Activated CD4-positive, alpha-beta T cell treated with anti-CD3 and anti-CD28 coated beads, Interleukin-2, amount 10 ng/mL, durations not matched to agents 24 days and 14 days (primary cell): Measurements from ENCODE around the gene GPR101. TPM values are rescaled to one million over a fixed set of nuclear protein-coding genes. Genes with fewer than 3 reads are reported as not detected.

Experiments used
- DNase-seq: peaks from one replicate; pipeline ENCODE4 v3.0.0; 2022
- H3K27ac Mint-ChIP-seq: one replicate; pipeline ENCODE4 v1.8.0; 2022; ENCODE audit warnings: mild to moderate bottlenecking, mixed read lengths
- H3K27me3 Mint-ChIP-seq: one replicate; pipeline ENCODE4 v1.8.0; 2022; ENCODE audit warnings: mixed read lengths
- H3K36me3 Mint-ChIP-seq: one replicate; pipeline ENCODE4 v1.8.0; 2022; ENCODE audit warnings: low read depth, mild to moderate bottlenecking, mixed read lengths
- H3K4me1 Mint-ChIP-seq: one replicate; pipeline ENCODE4 v1.8.0; 2021; ENCODE audit warnings: mixed read lengths
- H3K4me3 Mint-ChIP-seq: one replicate; pipeline ENCODE4 v1.8.0; 2022; ENCODE audit warnings: mild to moderate bottlenecking, moderate library complexity, mixed read lengths
- H3K9me3 Mint-ChIP-seq: one replicate; pipeline ENCODE4 v1.8.0; 2021; ENCODE audit warnings: mixed read lengths
- intact Hi-C: fragments of 100-400 bp; cut with micrococcal nuclease; formaldehyde crosslinking; loops from one replicate; pipeline ENCODE4 v1.15.1; 2023
- total RNA-seq: library from RNA; stranded (reverse); gene quantifications from 2 replicates; pipeline ENCODE4 v1.2.3, GENCODE V29; 2022

Gene GPR101
- 0.26 TPM in 1 of 2 replicates, not detected in the other for total RNA-seq

- peak within 1 kb of the TSS; percentile 38 for H3K4me3 Mint-ChIP-seq
- H3K4me1 Mint-ChIP-seq = peaks cover 11% of the 10 kb centered on the region
- intact Hi-C loops = loop anchor here (1.0 to 5.0 kb wide), 4 partner anchors 18 to 537 kb away; partner anchors contain the start of gene HTATSF1
- H3K27ac Mint-ChIP-seq = no peak within 1 kb of the TSS
- peaks cover 59% of the 10 kb centered on the region for H3K27me3 Mint-ChIP-seq
- peak; percentile 53 for DNase-seq
- no peaks in the 10 kb centered on the region for H3K9me3 Mint-ChIP-seq
- H3K36me3 Mint-ChIP-seq = no peaks in the 10 kb centered on the region
Observed at GRCh38 chrX:137033774-137034507, at the start of gene GPR101. GPR101 (minus strand) TSS chrX:137033995; CDS start chrX:137031674, 2,321 bp downstream.

- Mint-ChIP-seq H3K4me3 (no peak overlapping the region), H3K27ac (no peak overlapping the region), H3K36me3 (no peaks in the 10 kb centered on the region), H3K4me1 (no peaks in the 10 kb centered on the region), H3K27me3 (no peaks in the 10 kb centered on the region), H3K9me3 (no peaks in the 10 kb centered on the region)
- intact Hi-C loops = no loop called here
- DNase-seq = no peak
Observed at GRCh38 chrX:137081239-137081638, 47.4 kb upstream of the GPR101 start.

- Mint-ChIP-seq H3K4me1 (no peaks in the 10 kb centered on the region), H3K27me3 (no peaks in the 10 kb centered on the region), H3K4me3 (no peak overlapping the region), H3K27ac (no peak overlapping the region), H3K36me3 (no peaks in the 10 kb centered on the region), H3K9me3 (no peaks in the 10 kb centered on the region)
- intact Hi-C loops = no loop called here
- DNase-seq = no peak
Observed at GRCh38 chrX:137072396-137072795, 38.6 kb upstream of the GPR101 start.

- Mint-ChIP-seq H3K27me3 (no peaks in the 10 kb centered on the region), H3K36me3 (no peaks in the 10 kb centered on the region), H3K4me3 (no peak overlapping the region), H3K9me3 (no peaks in the 10 kb centered on the region), H3K4me1 (no peaks in the 10 kb centered on the region), H3K27ac (no peak overlapping the region)
- intact Hi-C loops = no loop called here
- DNase-seq = no peak
Observed at GRCh38 chrX:137071596-137071995, 37.8 kb upstream of the GPR101 start.

- no peak overlapping the region for H3K27ac Mint-ChIP-seq
- no peaks in the 10 kb centered on the region for H3K4me1 Mint-ChIP-seq
- DNase-seq = no peak
- H3K4me3 Mint-ChIP-seq = no peak overlapping the region
- no peaks in the 10 kb centered on the region for H3K9me3 Mint-ChIP-seq
- intact Hi-C loops = no loop called here
- peaks cover 2% of the 10 kb centered on the region for H3K27me3 Mint-ChIP-seq
- H3K36me3 Mint-ChIP-seq = no peaks in the 10 kb centered on the region
Observed at GRCh38 chrX:137067147-137067546, 33.4 kb upstream of the GPR101 start.

GRCh38 chrX:137062915-137063617 is 29.3 kb upstream of the GPR101 start:
- no peaks in the 10 kb centered on the region for H3K36me3 Mint-ChIP-seq
- DNase-seq = no peak
- no peaks in the 10 kb centered on the region for H3K9me3 Mint-ChIP-seq
- no peaks in the 10 kb centered on the region for H3K4me1 Mint-ChIP-seq
- intact Hi-C loops = no loop called here
- H3K27me3 Mint-ChIP-seq = peaks cover 3% of the 10 kb centered on the region
- H3K4me3 Mint-ChIP-seq = no peak overlapping the region
- H3K27ac Mint-ChIP-seq = no peak overlapping the region

GRCh38 chrX:137058339-137059127 is 24.7 kb upstream of the GPR101 start:
- peaks cover 22% of the 10 kb centered on the region for H3K27me3 Mint-ChIP-seq
- no peaks in the 10 kb centered on the region for H3K9me3 Mint-ChIP-seq
- no peaks in the 10 kb centered on the region for H3K4me1 Mint-ChIP-seq
- intact Hi-C loops = loop anchor here (10.0 kb wide), 1 partner anchor 344 kb away; no protein-coding TSS in a partner anchor
- no peak overlapping the region for H3K27ac Mint-ChIP-seq
- H3K36me3 Mint-ChIP-seq = no peaks in the 10 kb centered on the region
- no peak overlapping the region for H3K4me3 Mint-ChIP-seq
- no peak for DNase-seq

GRCh38 chrX:137052643-137053235 is 18.9 kb upstream of the GPR101 start:
- H3K4me1 Mint-ChIP-seq = peaks cover 8% of the 10 kb centered on the region
- intact Hi-C loops = loop anchor here (1.0 to 10.0 kb wide), 4 partner anchors 19 to 375 kb away; partner anchors contain the start of gene GPR101
- H3K27me3 Mint-ChIP-seq = peaks cover 45% of the 10 kb centered on the region
- H3K36me3 Mint-ChIP-seq = no peaks in the 10 kb centered on the region
- DNase-seq = peak; percentile 72
- peak overlapping the region; percentile 84 for H3K27ac Mint-ChIP-seq
- peak overlapping the region; percentile 86 for H3K4me3 Mint-ChIP-seq
- no peaks in the 10 kb centered on the region for H3K9me3 Mint-ChIP-seq

- H3K36me3 Mint-ChIP-seq = no peaks in the 10 kb centered on the region
- H3K9me3 Mint-ChIP-seq = no peaks in the 10 kb centered on the region
- peaks cover 47% of the 10 kb centered on the region for H3K27me3 Mint-ChIP-seq
- H3K27ac Mint-ChIP-seq = peak overlapping the region; percentile 84
- peak overlapping the region; percentile 86 for H3K4me3 Mint-ChIP-seq
- peaks cover 8% of the 10 kb centered on the region for H3K4me1 Mint-ChIP-seq
- peak; percentile 94 for DNase-seq
- intact Hi-C loops = loop anchor here (1.0 to 10.0 kb wide), 4 partner anchors 19 to 375 kb away; partner anchors contain the start of gene GPR101
Observed at GRCh38 chrX:137051978-137052642, 18.3 kb upstream of the GPR101 start.

GRCh38 chrX:137044893-137045292 is 11.1 kb upstream of the GPR101 start:
- Mint-ChIP-seq H3K36me3 (no peaks in the 10 kb centered on the region), H3K27me3 (peaks cover 26% of the 10 kb centered on the region), H3K4me1 (no peaks in the 10 kb centered on the region), H3K4me3 (no peak overlapping the region), H3K9me3 (no peaks in the 10 kb centered on the region), H3K27ac (no peak overlapping the region)
- no peak for DNase-seq
- intact Hi-C loops = no loop called here

- no peaks in the 10 kb centered on the region for H3K4me1 Mint-ChIP-seq
- no peak for DNase-seq
- no peak overlapping the region for H3K27ac Mint-ChIP-seq
- H3K4me3 Mint-ChIP-seq = no peak overlapping the region
- no peaks in the 10 kb centered on the region for H3K36me3 Mint-ChIP-seq
- H3K27me3 Mint-ChIP-seq = peaks cover 22% of the 10 kb centered on the region
- intact Hi-C loops = no loop called here
- no peaks in the 10 kb centered on the region for H3K9me3 Mint-ChIP-seq
Observed at GRCh38 chrX:137043736-137044135, 9.9 kb upstream of the GPR101 start.

- DNase-seq = no peak
- intact Hi-C loops = no loop called here
- Mint-ChIP-seq H3K4me1 (no peaks in the 10 kb centered on the region), H3K27ac (no peak overlapping the region), H3K36me3 (no peaks in the 10 kb centered on the region), H3K27me3 (peaks cover 20% of the 10 kb centered on the region), H3K4me3 (no peak overlapping the region), H3K9me3 (no peaks in the 10 kb centered on the region)
Observed at GRCh38 chrX:137041329-137041728, 7.5 kb upstream of the GPR101 start.
